Medulla oblongata (tissue), 1 donor: ENCODE measurements around the gene PLLP.

Experiments used
- DNase-seq: peaks from one replicate; pipeline ENCODE4 v3.0.0-alpha.2; 2015; ENCODE audit errors: extremely low spot score

The PLLP gene

DNA sequence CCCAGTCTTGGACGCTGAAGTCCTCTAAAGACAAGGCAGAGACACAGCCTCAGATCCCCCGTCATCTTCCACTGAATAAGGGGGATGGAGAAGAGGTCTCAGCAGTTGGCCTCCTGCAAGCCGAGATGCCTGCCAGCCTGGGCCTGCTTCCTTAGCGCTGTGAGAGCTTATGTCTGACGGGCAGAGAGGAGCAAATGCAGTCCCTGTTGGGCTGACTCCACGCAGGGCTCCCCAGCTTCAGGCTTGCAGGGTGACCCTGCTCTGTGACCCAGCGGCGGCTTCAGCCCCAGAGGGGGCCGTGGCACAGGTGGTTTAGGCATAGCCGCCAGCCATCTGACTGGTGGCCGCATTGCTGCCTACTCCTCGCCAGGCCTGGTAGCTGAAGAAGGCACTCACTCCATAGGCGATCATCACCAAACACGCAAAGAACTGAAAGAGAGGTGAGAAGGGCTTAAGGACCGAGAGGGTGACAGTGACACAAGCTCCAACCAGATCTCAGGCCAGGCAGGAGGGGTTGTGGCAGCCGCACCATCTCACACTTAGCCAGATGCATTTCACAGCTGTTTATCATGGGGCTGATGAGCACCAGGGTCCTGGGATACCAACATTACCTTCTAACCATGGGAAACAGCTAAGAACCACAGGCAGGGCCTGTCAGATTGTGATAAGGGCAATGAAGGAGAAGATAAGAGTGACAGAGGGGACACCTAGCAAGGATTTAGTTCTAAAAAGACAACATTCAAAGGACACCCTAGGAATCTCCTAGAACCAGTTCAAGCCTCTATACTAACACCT lies 27.7 kb downstream of the PLLP start:
- DNase-seq, result no peak

DNA sequence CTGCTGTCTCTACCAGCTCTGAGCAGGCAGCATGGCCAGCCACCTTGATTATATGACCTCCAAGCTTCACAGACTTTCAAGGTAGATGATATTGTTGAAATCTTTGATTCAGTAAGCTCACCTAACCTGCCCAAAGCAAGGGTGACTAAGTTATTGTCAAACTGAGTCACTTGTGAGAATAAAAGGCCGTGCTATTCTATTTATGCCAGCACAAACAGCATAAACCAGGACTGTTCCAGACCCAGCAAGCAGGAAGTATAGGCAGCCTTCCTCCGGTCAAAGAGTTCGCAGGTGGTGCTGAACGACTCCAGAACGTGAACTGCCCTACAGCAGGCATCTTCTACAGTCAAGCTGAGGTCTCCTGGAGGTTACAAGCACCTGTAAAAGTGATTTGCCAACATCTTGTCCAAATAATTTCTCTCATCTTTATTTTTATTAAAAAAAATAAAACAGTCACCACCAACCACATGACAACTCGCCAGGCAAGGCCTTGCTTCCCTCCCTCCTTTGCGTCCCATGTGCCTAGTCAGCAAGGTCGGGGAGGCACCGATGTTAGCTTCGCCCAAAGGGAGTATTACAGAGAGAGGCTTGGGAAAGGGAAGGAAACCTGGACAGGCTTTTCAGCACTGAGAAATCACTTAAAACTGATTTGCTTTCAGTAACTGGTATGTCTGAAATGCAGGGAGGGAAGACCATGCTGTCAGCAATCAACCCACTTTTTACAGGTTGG lies 28.6 kb downstream of the PLLP start:
- no peak for DNase-seq

DNA sequence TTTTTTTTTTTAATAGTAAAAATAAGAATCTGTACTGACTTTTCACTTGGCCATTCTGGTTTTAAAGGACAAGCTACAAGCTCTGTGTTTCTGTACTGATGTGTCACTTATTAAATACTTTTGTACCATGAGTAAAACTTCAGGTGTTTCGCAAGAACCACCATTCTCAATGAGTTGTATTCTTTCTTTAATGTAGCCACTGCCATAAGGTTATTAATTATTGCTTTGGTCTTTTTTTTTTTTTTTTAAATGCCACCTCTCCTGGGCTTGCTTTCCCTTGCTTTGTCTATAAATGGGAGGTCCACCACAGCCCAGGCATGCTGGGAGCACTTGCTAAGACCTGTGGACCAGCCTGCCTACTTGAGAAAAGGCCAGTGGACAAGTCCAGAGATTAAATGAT lies 31.0 kb downstream of the PLLP start:
- DNase-seq, result no peak

DNA sequence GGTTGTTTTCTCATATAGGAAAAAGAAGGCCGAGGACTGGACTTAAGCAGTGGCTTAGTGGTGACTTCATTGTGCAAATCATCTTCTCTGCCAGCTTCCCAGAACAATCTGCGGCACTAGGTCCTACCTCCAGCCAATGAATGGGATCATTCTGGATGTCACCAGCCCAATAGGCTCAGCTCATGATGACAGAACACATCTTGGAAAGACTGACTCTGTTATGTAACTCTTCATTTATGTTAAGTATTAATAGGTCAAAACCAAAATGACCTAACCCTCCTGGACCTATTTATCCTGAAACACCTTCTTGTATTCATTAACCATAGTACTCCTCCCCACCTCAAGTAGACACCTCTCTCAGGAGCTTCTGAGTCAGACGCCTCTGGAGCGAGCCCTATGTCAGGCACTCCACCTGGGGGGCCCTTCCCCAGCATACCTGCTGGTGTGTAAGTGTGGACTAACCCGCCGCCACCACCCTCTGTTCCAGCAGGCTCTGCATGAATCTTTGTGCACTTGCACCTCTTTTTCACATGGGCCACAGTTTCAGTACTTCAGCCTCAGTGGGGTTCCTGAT lies 32.2 kb downstream of the PLLP start:
- no peak for DNase-seq

GRCh38 chr16:57251352-57251751 lies 33.1 kb downstream of the PLLP start:
- DNase-seq, result no peak

DNA sequence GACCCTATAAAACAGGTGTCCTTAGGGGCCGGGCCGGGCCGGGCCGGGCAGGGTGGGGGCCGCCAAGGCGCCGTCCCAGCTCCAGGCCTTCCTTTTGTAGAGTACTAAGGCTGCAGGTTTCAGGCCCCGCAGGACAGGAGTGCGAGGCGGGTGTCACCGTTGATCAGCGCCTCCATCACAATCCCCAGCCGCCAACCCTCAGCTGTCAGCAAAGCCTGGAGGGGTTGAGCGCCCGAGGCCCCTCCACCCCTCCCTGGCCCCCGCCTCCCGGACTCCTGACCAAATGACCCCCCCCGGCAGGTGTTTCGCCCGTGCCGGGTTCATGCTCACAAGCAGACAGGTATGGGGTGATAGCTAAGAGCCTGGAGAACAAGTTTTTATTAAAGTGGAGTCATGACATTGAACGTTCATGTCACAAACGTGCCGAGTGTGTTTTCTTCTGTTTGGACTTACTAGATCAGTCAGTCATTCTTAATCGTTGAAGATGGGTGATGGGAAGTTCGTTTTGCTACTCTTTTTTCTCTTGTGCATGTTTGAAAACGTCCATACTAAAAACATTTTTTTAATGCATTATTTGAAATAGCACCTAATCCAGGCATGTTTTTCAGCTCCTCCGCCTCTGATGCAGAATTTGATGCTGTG lies 38.9 kb downstream of the PLLP start:
- peak; percentile 33 for DNase-seq

DNA sequence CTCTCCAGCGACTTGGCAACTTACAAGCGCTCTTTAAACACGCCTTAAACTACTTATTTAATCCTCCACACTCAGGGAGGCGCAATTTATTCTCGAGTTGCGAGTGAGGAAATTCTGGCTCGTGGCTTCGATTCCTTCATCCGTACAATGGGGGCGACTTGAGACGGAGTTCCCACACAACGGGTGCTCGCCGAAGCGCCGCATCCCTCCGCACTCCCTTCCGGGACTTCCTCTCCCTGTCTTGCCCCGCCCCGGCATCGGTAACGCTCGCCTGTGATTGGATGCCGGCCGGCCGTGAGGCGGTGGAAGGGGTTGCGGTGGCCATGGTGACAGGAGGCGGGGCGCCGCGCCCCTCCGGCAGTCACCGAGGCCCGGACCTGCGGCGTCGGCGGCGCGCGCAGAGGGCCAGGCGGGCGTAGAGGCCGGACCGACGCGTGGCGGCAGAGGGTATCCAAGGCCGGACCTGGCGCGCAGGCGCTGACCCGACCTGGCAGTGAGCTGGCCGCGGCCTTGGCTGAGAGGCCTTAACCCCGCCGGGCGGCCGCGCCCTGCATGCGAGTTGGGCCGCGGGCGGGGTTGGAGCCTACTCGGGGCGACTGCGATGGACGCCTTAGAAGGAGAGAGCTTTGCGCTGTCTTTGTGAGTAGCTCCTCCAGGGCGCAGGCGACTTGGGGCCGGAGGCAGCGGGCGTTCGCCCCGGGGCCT lies 39.6 kb downstream of the PLLP start, which contains the start of gene ARL2BP:
Gene ARL2BP, plus strand, starts transcription at position 493 of the 705 bp plus-strand sequence. Its CDS starts 109 bp downstream, at position 602.
- peak; percentile 99 for DNase-seq

DNA sequence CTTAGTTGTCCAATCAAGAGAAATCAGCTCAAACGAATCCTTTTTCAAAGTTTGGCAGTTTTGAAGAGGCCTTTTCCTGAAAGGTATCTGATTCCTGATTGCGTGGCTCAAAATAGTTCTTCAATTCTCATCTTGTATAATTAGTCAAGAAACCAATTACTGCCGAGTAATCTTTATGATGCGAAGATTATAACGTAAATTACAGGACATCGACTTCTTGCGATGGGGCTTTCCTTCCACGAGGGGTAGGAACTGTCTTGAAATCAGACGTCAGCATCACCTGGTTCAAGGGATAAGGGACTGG lies 40.1 kb downstream of the PLLP start:
- DNase-seq, result peak; percentile 23

DNA sequence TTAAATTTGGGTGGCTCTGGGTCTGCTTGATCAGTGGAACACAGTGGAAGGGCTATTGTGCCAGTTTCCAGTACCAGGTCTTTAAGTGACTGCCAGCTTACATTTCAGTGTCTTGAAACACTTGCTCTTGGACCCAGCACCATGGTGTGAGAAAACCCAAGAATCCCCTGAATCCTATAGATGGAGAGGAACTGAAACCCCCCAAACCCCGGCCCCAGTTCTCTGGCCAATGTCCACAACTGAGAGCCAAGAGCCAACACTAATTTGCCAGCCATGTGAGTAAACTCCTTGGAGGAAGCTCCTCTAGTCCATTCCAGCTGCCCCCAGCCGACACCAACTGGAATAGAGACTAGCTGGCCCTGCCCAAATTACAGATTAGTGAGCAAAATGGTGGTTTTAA lies 41.8 kb downstream of the PLLP start:
- no peak for DNase-seq

DNA sequence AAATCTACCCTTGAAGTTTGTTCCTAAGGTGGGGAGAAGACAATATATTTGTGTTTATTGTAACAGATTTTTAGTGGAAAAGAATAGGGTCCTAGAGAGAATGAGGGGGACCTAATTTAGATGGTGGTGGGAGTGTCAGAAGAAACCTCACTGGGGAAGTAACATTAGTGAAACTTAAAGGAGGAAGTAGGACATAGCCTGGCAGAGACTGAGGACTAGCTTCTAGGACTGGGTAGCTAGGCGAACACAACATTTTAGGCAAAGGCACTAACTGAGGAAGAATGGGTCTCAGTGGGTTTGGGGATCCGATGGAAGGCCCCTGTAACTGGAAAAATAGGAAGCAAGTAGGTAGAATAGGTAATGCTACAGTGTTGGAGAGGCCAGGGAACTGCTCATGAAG lies 43.6 kb downstream of the PLLP start:
- DNase-seq, result peak; percentile 37

- no peak for DNase-seq
Observed at GRCh38 chr16:57239107-57239506, 45.4 kb downstream of the PLLP start.

- no peak for DNase-seq
Observed at GRCh38 chr16:57238682-57239081, 45.8 kb downstream of the PLLP start.

GRCh38 chr16:57236022-57236350 lies 48.5 kb downstream of the PLLP start:
- no peak for DNase-seq

GRCh38 chr16:57235128-57236021 lies 49.1 kb downstream of the PLLP start:
- peak; percentile 23 for DNase-seq

GRCh38 chr16:57234707-57235092 lies 49.8 kb downstream of the PLLP start:
- DNase-seq, result no peak

DNA sequence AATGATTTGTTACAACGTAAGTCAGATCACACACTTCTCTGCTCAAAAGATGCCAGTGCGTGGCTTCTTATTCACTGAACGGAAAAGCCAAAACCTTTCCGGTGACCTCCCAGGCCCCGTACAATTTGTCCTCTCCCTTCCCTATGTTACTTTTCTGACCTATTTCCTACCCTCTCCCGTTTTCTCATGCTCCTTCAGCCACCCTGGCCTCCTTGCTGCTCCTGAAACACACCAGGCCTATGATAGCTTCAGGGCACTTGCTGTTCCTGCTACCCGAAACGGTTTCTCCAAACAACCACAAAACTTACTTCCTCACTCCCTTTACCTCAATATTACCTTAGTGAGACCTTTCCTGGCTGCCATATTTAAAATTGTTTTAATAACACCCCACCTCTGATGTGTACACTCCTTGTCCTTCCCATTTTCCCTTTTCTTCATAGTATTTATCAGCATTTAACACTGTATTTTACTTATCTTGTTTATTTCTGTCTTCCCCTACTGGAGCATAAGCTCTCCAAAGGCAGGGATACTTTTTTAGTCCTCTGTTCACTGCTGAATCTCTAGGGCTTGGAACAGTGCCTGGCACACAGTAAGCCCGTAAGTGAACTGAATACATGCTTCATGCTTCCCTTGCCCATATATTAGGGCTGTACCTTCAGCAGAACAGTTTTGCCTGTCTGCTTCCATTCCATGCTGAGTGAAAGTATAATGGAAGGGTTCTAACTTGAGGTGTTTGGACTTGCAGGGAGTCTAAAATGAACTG lies 50.3 kb downstream of the PLLP start:
- DNase-seq, result no peak

DNA sequence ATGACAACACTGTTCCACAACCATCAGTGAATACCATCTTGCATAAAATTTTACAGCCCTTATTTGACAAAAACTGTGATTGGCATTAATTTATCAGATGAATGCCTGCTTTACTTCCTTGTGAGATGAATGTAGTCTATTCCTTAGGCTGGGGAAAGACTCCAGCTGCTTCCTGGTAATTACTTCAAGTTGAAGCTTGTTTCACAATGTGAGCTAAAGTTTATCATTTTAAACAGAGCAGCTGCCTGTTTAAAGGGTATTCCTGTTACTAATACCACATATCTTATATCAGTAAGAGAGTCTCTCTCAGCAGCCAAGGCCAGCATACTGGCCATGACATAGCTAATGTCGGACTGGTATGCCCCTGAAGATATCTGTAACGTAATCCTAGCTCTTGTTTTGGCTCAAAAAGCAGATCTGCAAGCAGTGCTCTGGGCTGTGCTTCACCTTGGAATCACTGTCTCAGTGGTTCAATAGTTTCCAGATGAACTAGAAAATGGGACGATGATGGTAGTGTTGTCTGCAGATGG lies 52.6 kb downstream of the PLLP start:
- no peak for DNase-seq

DNA sequence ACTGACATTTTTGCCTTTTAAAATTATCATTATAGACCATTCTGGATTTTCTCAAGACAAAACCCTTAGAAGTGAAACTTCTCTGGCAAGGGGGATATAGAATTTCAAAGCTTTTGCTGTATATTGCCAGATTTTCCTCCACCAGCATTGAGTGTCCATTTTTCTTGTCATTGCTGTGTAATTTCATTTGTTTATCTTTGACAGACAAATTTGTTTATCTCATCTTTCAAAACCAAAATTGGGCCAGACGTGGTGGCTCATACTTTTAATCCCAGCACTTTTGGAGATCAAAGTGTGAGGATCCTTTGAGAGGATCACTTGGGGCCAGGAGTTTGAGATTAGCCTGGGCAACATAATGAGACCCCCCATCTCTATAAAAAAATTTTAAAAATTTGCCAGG lies 55.4 kb downstream of the PLLP start:
- DNase-seq, result no peak

DNA sequence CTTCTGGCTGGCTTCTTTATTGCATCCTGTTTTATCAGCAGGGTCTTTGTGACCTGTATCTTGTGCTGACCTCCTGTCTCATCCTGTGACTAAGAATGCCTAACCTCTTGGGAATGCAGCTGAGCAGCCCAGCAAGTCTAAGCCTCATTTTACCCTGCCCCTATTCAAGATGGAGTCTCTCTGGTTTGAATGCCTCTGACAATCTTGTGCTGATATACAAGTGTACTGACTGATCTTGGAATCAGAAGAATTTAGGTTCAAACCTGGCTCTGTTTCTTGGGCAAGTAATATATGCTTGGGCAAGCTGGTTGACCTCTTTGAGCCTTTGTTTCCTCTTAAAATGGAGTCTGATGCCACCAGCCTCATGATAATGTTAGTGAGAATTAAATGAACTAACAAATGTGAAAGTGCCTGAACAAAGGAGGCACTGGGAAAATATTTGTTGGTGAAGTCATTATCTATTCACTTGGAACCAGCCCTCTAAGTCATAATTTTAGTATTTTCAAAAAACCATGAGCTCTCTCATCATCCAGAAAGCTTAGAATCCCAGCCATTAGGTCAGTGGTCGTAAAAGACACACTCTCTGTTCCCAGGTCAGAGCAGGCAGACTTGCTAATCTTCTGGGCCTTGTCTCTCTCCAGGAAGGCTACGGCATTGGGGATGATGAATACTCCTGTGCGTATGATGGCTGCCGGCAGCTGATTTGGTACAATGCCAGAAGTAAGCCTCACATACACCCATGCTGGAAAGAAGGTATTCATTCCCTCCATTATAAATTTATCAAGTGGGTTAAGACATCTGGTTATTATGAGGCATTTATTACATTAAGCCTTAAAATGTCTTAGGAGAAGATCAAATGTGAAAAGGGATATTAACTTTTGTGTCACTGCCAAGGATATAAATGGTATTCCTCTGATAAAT lies 57.5 kb downstream of the PLLP start:
- no peak for DNase-seq
